Measurements from ENCODE around the gene NUTM2E.
"Not testable (repeated sequence)": the region's sequence is repeated elsewhere in the genome, so short reads cannot be mapped to it uniquely, and the experiment has no call there.

NUTM2E gene, protein sequence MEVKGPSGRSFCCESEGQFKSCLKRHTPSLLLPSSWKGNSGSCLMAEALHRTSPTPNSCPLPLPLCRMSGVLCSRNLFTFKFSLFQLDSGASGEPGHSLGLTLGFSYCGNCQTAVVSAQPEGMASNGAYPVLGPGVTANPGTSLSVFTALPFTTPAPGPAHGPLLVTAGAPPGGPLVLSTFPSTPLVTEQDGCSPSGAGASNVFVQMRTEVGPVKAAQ (N-terminal part only)

DNA sequence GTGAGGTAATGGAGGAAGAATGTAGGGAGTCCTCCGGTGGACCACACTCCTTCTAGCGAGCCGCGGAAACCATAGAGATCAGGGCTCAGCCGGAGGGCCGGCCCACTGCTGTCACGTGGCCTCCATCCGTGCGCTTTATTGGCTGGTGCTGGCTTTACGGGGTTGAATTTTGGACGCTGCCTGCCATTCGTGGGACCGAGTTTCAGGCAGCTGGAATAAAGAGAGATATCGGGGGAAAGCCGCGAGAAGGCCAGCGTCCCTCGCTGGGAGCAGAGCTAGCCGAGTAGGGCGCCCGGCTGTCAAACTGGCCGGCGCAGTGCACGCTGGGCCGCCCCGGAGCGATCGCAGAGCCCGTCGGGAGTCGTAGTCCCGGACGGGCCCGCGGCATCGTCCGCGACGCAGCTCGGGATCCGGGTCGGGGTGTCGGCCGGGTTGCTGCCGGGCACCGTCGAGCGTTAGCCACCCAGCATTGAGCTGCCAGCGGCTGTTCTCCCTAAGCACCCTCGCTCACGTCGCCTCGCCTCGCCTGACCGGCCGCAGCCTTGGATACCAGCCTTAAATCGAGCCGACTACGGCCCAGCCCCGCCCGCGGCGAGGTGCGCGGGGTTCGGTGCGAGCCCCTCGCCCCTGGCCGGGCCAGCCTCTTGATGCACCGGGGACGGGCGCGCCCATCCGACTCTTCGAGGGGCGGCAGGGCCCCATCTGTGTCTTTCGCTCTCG lies at the start of gene NUTM2E:
Gene NUTM2E, plus strand, starts transcription at position 244 of the 720 bp plus-strand sequence. CDS start 15,002 bp downstream, outside the sequence.
- DNase-seq: peak; percentile 68

DNA sequence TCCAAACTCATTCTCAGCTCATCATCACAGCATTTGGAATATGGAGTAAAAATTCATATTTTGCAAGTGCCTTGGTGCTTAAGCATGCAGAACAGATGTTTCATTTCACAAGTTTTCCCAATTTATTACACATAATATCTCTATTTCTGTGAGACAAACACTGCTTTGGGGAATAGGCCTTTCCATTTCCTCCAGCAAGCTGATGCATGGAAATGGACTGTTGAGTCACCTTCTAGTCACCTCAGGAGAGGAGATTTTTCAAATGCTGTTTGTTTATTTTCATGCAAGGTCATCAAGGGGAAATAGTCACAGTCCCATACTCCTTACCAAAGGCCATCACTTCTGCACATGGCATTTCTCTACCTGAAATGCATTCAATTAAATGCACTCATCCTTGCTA lies 48.5 kb upstream of the NUTM2E start:
- DNase-seq: not testable (repeated sequence)

DNA sequence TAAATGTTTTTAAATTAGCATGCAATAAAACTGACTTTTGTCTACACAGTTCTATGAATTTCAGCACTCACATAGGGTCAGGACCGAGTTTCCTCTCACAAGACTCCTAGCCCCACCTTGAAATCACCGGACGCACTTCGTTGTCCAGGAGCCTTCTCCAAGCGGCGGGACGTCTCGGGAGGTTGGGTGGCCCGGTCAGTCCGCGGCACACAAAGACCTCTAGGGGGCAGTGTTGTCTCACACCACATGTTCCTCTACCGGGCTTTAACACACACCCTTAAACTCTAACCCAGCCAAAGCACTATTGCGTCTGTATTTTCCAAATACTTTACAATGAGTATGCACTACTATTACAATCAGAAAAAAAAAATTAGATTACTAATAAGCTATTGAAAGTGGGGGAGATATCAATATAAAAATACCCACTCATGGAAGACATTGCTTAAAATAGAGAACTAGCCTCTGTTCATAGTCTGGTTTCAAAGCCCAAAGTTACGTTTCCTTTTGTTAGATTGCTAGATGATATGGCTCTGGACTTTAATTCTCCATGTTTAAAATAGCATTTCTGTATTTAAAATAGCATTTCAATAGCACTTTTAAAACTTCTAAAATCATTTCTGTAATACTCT lies 47.1 kb upstream of the NUTM2E start:
- peak; percentile 18 for DNase-seq

GRCh38 chr10:79779992-79780391 lies 46.5 kb upstream of the NUTM2E start:
- DNase-seq: not testable (repeated sequence)

DNA sequence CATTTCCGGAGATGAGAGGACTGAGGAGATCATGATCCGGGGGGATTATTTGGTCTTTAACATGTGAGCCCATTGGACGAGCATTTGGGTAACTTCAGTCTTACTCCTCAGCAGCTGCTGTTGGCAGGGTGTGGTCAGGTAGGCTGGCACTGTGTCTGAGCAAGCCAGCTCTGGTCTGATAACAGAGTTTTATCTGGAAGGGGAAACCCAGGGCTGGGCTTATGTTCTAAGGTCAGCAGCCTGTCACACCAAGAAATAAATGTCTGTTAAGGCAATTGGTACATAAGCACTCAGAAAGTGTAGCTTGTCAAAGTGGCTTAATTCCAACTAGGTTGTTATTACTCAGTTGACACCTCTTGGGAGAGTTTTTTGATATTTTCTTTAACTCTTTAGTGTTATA lies 45.0 kb upstream of the NUTM2E start:
- not testable (repeated sequence) for DNase-seq

DNA sequence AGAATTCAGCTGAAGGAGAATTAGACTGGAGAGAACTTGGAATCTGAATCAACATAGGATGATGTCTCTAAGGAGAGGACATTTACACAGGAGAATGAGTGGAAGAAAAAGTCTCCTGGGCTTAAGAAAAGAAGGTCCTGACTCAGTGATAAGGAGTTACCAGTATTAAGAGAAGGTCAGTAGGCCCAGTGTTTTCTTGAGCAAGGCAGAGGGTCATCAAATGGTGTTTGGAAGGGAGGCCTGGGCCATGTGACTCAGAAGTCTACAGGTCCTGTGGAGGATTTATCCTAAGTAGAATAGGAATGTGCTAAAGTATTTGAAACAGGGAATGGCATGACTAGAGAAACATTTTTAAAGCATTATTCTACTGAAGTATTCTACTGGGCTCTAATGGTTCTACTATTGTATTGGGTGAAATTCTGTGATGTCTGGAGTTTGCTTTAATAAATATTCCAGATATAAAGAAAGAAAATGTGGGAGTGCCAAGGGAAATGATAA lies 39.0 kb upstream of the NUTM2E start:
- DNase-seq: not testable (repeated sequence)

GRCh38 chr10:79789351-79789750 lies 37.2 kb upstream of the NUTM2E start:
- not testable (repeated sequence) for DNase-seq

DNA sequence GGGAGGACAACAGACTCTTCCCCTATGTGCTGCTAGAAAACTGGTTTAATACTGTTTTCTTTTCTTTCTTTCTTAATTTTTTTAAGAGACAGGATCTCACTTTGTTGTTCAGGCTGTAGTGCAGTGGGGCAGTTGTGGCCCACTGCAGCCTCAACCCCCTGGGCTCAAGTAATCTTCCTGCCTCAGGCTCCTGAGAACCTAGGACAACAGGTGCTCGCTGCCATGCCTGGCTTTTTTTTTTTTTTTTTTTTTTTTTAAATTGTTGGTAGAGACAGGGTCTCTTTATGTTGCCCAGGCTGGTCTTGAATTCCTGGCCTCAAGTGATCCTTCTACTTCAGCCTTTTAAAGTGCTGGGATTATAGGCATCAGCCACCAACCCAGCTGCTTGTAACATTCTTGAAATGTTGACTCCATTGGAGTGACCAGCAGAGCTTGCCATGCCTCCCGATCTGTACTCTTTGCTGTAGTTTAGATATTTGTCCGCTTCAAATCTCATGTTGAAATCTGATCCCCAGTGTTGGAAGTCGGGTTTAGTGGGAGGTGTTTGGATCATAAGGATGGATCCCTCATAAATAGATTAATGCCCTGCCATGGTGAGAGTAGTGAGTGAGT lies 34.5 kb upstream of the NUTM2E start:
- DNase-seq: not testable (repeated sequence)

- not testable (repeated sequence) for DNase-seq
Measured at GRCh38 chr10:79799337-79799736, 27.2 kb upstream of the NUTM2E start.

DNA sequence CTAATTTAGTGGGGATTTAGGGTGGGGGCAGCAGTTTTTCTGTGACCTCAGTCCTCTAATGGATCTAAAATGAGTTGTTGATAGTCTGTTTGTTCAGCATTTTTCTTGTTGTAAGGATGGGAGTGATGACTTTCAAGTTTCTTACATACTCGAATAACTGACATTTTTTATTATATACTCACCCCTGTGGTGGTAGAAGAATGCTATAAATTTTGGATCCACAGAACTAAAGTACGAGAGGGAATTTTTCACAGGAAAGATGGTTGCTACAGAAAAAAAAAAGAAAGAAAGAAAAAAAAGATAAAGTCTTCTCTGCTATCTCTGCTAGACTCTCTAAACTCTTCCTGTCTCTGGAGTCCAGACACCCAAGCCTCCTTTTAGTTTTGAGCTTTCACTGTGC lies 20.7 kb upstream of the NUTM2E start:
- DNase-seq: not testable (repeated sequence)

DNA sequence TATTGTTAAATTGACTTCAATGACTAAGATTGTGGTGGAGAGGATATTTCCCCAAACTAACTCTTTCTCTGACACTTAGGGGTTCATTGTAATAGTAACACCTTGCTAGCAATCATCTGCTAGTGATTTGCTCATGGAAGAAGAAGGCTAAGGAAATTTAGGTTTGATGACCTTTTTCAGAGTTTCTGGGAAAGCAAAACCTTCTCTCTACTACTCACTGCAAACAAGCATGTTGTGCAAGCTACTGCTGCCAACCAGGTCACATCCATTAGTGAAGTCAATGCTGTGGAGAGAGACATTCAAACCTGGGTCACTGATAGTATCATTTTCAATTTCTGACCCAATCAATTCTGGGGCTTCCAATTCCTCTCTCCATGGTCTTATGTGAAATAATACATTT lies 14.6 kb upstream of the NUTM2E start:
- not testable (repeated sequence) for DNase-seq

GRCh38 chr10:79816290-79816689 lies 10.2 kb upstream of the NUTM2E start:
- DNase-seq: not testable (repeated sequence)

- not testable (repeated sequence) for DNase-seq
Measured at GRCh38 chr10:79823387-79823786, 3.2 kb upstream of the NUTM2E start.

DNA sequence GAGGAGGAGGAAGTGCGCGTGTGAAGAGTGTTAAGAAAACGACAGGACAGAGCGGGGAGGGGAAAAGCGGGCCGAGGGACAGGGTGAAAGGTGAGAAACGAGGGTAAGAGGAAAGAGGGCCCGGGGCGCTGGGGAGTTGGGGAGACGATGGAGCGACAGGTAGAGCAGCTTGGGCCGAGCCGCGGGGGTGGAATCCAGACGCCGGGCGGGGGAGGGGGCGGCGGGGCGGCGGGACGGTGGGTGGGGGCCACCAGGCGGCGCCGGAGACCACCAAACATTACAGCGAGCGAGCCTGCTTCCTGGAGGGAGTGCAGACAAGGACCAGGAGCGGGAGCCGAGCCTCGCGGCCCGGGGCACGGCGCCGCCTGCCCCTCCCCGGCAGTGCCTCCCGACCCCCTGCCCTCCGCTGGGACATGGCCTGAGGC lies 940 bp upstream of the NUTM2E start:
- DNase-seq: peak; percentile 21

- DNase-seq: not testable (repeated sequence)
Measured at GRCh38 chr10:79826131-79826495, 426 bp upstream of the NUTM2E start.

DNA sequence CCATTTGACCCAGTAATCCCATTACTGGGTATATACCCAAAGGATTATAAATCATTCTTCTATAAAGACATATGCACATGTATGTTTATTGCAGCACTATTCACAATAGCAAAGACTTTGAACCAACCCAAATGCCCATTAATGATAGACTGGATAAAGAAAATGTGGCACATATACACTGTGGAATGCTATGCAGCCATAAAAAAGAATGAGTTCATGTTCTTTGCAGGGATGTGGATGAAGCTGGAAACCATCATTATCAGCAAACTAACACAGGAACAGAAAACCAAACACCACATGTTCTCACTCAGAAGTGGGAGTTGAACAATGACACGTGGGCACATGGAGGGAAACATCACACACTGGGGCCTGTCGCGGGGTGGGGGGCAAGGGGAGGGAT lies 7.3 kb downstream of the NUTM2E start:
- DNase-seq: not testable (repeated sequence)

DNA sequence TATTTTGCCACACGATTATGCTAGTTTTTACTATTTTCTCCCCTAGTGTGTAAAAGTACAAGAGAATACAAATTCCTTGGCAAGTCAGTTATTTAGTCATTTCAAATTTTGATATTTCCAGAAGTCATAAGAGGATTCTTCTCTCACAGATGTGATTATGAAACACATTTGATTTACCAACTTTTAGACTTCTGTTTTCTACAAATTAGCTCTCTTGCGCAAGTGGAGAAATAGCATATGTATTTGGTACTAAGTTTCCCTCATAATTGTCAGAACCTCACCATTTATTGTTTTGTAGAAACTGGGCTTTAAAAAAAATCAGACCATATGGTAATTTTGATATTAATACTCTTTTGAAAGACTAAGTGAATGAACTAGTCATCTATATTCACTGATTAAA lies 9.4 kb downstream of the NUTM2E start:
- not testable (repeated sequence) for DNase-seq

DNA sequence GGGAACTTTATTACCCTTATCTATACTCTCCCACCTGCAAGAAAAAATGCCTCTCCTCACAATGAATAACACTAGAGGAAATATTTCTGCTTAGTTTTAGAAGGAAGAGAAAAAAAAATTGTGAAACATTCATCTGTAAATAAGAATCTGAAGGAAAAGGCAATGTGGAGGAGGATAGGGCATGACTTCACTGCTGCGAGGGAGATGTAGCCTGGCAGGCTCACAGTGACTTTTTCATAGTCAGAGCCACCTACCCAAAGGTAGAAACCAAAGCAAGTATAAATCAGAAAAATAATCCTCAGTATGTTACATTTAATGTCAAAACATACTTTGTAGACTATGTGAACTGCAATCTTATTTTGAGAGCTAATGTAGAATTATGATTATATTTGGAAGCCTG lies 10.4 kb downstream of the NUTM2E start:
- not testable (repeated sequence) for DNase-seq

DNA sequence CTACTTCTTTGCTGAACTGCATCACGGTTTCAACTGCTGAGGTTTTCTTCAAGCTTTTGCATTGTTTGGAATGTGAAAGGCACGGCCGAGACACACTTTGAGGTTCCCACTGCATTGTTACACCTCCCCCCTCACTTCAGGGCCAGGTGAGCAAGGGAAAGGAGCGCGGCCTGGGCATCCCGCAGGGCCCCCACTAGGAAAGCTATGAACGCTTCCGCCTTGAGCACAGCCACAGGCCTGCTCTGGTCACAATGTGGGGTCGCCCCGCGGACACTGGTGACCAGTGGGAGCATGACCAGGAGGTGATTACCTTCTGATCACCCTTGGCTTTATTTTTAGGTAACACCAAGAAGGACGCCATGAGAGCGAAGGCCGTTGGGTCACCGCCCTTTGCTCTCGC lies 11.9 kb downstream of the NUTM2E start:
- DNase-seq: not testable (repeated sequence)

- not testable (repeated sequence) for DNase-seq
Measured at GRCh38 chr10:79853191-79853854, 26.8 kb downstream of the NUTM2E start.

- DNase-seq: peak; percentile 1
Measured at GRCh38 chr10:79862269-79862668, 35.7 kb downstream of the NUTM2E start.

GRCh38 chr10:79862803-79863202 lies 36.3 kb downstream of the NUTM2E start:
- not testable (repeated sequence) for DNase-seq

Data from NCI-H69 (cell line).